ENCODE measurements around the gene SARM1.

The SARM1 gene

DNA sequence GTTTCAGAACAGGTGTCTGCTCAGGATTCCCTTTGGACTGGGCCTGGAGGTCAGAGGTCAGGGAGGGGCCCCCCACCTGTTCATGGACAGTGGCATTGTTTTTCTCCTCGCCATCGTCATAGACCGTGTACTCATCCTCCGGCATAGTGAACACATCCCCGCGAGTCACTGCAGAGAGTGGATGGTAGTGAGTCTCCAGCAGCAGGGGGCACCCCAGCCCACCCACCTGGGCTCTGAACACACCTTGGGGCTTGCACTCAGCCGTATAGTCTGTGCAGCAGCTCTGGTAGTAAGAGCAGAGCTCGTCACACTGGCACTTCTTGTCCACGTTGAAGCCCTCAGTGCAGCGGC is 1.8 kb upstream of the SARM1 start:
- no peak for DNase-seq

GRCh38 chr17:28370035-28370743 is 1.3 kb upstream of the SARM1 start, which contains the start of gene VTN:
Gene VTN, minus strand, starts transcription at chr17:28370307. Its CDS starts 104 bp downstream, at chr17:28370203.
- DNase-seq = no peak

DNA sequence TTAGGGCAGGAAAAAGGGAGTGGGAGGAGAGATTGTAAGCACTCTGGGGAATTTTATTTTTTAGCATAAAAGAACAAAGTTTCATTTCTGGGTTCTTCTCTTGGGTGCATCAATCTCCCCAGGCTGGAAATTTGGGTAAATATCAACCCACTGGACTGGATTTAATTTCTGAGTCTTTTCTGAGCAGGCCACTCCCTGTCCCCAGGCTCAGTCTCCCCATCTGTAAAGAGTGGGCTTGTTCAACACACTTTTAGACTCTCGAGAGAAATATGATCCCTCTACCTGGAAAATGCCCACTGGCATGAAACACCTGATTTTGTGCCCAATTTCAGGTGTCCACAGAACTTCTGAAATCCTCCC is 770 bp upstream of the SARM1 start:
- DNase-seq = no peak

DNA sequence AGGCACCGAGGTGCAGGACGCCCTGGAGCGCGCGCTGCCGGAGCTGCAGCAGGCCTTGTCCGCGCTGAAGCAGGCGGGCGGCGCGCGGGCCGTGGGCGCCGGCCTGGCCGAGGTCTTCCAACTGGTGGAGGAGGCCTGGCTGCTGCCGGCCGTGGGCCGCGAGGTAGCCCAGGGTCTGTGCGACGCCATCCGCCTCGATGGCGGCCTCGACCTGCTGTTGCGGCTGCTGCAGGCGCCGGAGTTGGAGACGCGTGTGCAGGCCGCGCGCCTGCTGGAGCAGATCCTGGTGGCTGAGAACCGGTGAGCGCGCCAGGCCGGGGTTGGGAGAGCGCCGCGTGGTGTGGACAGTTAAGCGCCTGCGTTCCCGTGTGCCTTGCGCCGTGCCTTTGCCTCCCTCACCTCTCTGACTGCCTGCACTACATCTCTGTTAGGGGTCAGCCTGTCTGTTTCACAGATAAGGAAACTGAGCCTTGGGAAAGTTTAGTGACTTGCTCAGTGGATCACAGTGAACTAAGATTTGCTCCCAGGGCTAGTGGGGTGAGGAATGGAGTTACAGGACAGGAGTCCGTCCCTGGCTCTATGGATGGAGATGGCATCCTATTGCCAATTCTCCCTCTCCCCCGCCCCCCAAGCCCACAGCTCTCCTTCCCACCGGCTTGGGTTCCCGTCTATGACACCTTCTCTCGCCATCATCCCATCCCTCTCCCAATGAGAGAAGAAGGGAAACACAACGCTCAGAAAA is 880 bp downstream of the SARM1 start:
- no peak for DNase-seq

DNA sequence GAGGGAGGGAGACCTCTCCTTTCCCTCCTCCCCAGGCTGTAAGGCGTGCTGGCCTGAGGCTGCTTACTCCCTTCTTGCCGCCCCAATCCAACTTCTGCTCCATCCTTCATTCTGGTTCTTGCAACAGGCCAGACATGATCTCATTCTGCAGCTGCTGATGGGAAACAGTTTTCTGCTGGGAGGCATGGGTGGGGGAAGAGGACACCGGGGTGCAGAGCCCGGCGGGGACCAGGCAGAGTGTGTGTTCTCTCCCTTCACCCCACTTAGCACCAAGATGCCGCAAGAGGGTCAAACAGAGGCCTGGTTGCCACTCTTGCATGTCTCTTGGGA is 1.4 kb downstream of the SARM1 start:
- no peak for DNase-seq

DNA sequence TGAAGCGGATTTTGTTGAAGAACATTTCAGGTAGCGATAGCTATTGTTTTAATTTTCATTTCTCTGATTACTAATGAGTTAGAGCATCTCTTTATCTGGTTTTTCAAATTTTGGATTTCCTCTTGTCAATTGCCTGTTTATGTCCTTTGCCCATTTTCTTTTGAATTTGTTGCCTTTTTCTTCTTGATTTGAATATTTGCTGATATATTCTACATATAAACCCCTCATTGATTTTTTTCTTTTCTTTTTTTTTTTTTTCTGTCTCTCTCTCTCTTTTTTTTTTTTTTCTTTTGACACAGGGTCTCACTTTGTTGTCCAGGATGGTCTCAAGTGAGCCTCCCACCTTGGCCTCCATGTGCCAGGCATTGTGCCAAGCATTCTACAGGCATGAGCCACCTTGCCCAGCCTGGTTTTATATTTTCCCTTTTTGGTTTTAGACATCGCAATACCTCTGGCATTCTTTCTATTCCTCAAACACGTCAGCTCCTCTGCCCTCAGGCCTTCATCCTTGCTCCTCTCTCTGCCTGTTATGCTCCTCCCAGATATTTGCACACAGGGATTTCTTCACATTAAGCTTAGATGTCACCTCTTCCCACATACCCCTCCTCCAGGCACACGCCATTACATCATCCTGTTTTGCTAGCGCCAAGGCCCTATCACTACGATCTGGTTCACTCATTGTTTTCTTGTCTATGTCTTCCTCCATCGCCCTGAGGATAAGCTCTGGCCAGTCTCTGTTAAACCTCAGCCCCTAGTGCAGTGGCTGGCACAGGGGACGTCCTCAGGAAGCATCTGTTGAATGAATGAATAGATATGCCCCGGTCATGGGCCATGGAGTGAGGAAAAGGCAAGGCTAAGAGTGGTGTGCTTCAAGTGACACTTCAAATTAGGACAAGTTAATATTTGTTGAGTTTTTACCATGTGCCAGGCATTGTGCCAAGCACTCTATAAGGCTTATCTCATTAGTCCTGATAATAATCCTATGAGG is 8.6 kb downstream of the SARM1 start:
- DNase-seq = no peak

DNA sequence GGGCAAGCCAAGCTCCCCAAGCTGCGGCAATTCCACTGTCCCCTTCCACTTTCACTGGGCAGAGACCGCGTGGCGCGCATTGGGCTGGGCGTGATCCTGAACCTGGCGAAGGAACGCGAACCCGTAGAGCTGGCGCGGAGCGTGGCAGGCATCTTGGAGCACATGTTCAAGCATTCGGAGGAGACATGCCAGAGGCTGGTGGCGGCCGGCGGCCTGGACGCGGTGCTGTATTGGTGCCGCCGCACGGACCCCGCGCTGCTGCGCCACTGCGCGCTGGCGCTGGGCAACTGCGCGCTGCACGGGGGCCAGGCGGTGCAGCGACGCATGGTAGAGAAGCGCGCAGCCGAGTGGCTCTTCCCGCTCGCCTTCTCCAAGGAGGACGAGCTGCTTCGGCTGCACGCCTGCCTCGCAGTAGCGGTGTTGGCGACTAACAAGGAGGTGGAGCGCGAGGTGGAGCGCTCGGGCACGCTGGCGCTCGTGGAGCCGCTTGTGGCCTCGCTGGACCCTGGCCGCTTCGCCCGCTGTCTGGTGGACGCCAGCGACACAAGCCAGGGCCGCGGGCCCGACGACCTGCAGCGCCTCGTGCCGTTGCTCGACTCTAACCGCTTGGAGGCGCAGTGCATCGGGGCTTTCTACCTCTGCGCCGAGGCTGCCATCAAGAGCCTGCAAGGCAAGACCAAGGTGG is 9.8 kb downstream of the SARM1 start:
- no peak for DNase-seq

DNA sequence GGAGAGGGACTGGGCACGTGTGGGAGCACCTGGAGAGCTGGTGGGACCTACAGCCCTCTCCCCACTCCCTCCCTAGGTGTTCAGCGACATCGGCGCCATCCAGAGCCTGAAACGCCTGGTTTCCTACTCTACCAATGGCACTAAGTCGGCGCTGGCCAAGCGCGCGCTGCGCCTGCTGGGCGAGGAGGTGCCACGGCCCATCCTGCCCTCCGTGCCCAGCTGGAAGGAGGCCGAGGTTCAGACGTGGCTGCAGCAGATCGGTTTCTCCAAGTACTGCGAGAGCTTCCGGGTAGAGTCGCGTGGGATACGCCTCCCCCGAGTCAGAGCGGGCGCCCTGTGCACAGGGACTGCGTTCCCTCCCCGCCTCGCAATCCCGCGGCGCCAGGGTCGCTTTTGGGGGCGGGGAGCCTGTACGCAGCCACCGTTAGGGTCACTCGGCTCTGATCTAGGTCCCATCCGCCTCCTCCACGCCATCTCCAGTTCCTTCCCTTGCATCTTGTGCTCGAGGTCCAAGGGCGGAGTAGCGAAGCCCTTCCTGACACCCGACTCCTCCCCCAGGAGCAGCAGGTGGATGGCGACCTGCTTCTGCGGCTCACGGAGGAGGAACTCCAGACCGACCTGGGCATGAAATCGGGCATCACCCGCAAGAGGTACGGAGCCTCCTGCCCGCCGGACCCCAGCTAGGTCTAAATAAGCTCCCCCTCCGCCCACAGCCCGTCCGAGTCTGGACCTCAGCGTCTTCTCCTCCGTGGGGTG is 13.0 kb downstream of the SARM1 start:
- no peak for DNase-seq

DNA sequence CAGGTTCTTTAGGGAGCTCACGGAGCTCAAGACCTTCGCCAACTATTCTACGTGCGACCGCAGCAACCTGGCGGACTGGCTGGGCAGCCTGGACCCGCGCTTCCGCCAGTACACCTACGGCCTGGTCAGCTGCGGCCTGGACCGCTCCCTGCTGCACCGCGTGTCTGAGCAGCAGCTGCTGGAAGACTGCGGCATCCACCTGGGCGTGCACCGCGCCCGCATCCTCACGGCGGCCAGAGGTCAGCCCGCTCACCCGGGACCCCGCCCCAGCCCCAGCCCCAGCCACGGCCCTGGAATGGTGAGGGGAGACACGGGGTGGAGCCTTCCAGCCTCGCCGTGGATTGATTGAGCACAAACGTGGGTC is 13.5 kb downstream of the SARM1 start:
- no peak for DNase-seq

DNA sequence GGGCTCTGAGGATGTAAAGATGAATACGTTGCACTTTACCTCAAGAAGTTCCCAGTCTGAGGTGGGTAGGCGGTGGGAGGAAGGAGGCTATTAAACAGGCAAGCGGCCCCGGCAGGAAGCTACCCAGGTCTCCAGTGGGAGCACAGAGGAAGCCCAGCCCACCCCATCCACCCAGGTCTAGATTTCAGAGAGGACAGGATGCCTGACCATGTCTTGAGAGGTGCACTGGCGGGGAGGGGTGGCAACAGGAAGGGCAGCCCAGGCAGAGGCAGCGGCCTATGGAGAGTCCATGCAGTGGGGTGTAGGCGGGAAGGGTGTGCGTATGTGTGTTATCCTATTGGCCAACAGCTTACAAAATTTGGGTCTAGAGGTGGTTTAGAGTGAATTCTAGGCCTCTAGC is 13.9 kb downstream of the SARM1 start:
- DNase-seq = no peak

DNA sequence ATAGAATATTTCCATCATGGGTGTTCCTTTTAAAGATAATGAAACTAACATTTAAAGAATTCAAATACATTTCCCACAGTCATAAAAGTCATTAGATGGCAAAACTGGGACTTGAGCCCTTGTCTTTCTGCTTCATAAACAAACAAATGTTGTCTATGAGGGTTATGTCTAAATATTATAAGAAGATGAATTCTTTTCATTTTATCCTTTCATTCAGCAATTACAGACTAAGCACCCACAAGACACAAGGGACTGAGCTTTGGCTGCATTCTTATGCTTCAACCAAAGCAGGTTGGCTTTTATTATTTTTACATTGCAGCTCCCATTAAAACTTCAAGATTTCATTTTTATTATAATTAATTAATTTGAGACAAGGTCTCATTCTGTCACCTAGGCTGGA is 14.9 kb downstream of the SARM1 start:
- no peak for DNase-seq

GRCh38 chr17:28388106-28388505 is 16.6 kb downstream of the SARM1 start:
- DNase-seq = no peak

DNA sequence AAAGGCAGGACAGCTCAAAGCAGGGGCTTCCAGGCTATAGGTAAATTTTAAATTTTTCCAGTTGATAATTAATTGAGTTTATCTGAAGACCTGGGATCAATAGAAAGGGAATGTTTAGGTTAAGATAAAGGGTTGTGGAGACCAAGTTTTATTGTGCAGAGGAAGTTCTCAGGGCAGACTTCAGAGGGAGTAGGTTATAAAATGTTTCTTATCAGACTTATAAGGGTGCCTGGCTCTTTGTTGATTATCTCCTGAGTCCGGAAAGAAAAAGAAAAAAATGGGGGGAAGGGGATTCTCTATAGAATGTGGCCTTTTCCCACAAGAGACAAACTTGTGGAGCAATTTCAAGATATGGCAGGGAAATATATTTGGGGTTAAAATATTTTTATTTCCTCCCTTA is 18.6 kb downstream of the SARM1 start:
- no peak for DNase-seq

GRCh38 chr17:28390563-28390962 is 19.1 kb downstream of the SARM1 start:
- DNase-seq = no peak

GRCh38 chr17:28390984-28391383 is 19.5 kb downstream of the SARM1 start:
- no peak for DNase-seq

DNA sequence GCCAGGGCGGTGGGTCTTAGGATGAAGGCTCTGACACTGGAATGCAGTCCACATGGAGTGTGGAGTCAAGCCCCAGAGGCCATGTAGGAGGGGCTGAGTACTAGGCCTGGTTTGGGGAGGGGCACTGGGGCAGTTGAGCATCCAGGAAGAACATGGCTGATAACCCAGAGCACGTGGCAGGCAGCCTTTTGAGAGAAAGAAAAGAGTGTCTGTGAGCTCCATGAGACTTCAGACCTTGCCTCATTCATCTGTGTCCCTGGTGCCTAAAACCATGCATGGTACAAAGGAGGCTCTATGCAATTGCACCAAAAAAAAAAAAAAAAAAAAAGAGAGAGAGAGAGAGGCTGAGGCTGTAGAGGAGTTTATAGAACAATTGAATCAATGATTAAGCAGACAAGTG is 19.9 kb downstream of the SARM1 start:
- DNase-seq = no peak

DNA sequence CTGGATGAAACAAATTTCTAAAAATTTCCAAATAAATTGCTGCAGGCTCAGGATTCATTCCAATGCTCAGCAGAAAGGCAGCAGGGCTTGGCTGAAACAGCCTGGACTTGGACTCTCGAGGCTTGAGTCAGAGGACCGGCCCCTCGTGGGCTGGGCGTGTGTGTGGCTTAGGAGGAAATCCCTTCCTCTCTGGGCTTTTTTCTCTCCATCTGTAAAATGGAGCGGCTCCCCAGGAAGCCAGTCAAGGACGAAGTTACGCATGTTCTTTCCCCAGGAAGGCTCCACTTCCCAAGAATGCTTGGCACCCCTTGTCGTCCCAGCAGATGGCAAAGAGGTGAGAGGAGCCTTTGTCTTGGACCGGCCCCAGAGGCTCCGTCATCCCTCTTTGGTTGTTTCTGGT is 21.0 kb downstream of the SARM1 start:
- no peak for DNase-seq

GRCh38 chr17:28394337-28395116 is 23.0 kb downstream of the SARM1 start:
- no peak for DNase-seq

GRCh38 chr17:28395426-28395825 is 23.9 kb downstream of the SARM1 start:
- DNase-seq = no peak

- DNase-seq = no peak
These were observed 24.5 kb downstream of the SARM1 start for GRCh38 chr17:28395968-28396367.

DNA sequence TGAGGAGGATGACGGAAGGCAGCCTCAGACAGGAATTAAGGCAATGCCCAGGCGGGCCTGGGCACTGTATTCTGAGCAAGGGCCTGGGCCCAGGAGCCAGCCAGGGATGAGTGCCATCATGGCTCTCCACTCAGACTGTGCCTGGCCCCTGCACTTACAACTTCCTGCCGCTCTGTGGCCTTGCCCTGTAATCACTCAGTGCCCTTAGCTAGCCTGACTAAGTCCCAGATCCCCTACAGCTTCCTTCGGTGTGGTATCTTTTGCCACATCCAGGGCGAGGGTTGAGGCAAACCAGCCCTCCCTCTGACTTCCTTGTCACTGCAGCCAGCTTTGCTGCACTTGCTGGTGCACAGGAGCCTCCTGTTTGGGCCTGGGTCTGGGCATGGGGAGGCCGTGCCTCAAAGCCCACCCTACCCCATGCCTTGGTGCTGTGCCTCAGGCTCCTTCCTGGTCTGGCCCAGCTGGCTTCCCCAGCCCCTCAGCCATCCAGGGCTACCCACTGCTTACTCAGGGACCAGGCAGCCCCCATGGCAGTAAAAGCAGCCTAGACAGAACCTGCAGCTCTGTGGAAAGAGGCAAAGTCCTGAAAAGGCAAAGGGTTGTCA is 25.2 kb downstream of the SARM1 start:
- no peak for DNase-seq
